Hepatocyte (in vitro differentiated cells): ENCODE measurements around the gene MED23.

Experiments used
- CTCF ChIP-seq: fragments of 200-600 bp; sonication (generic); IDR thresholded peaks from 2 replicates; pipeline ENCODE4 v1.5.1; 2016; ENCODE audit warnings: antibody characterized with exemption, mild to moderate bottlenecking; ENCODE audit not compliant: poor library complexity
- EZH2 ChIP-seq: fragments of 200-600 bp; sonication (generic); IDR thresholded peaks from 2 replicates; pipeline ENCODE4 v1.6.1; 2016; ENCODE audit warnings: antibody characterized with exemption, mild to moderate bottlenecking, borderline replicate concordance

- TF ChIP-seq CTCF (no peak), EZH2 (no peak)
Observed at GRCh38 chr6:131555992-131556391, 72.0 kb downstream of the MED23 start.
